ENCODE data around the gene DENND4A.

DNA sequence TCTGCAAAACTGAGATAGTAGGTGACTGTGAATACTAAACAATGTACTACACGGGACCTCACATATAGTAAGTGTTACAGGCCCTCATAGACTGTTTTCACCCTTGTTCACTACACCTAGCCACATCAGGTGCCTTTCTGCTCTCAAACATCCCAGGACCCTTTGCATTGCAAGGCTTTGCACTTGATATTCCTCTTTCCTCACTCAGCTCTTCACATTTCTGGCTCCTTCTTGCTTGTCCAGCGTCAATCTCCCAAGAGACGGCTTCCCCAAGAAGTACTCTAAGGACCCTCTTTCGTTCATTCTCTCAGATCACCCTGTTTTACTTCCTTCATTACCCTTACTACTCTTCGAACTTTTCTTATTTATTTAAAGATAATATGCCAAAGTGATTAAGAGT lies 10.0 kb downstream of the DENND4A start:
- TF ChIP-seq GATA2 (IDR thresholded peaks at IDR 0.05; ENCODE audit: low read depth, low read length) = no peak
- TF ChIP-seq GATA3 (IDR thresholded peaks at IDR 0.05; ENCODE audit: low read depth, low read length) = no peak
